ENCODE measurements around the gene ATE1. TPM values are rescaled to one million over a fixed set of nuclear protein-coding genes. Genes with fewer than 3 reads are reported as not detected.

Gene ATE1
- total and polyA plus RNA-seq, 2 of the 4 experiments (the other 2 are of a cell fraction), result 6.4 to 27.8 TPM

DNA sequence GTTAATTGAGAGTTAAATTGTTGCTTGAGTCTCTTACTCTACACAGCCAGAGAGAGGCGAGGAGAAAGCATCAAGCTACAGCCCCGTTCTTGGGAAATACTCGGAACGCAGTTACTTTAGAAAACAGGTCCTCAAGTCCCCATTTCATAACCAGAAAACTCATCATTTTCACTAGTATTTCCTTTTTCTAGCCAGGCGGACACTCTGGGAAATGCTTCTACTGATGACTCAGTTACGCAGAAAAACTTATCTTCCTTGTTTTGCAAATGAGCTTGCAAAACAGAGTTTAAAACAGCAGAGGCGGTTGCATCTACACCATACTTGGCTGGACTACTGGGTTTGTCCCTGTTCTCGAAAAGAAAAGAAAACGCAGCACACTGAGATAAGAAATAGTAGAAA lies 218.2 kb downstream of the ATE1 start:
- no peak for ATAC-seq (ENCODE audit: low read depth)

More for the DNA sequence above, 218.2 kb downstream of the ATE1 start:
- no peak overlapping the region for H2AFZ ChIP-seq (replicated peaks; ENCODE audit: low read length, poor library complexity)
- no peak overlapping the region for H4K8ac ChIP-seq (ENCODE audit: low read depth in 2 of 2, low read length in 2 of 2)
- H3K27ac ChIP-seq (ENCODE audit: insufficient read depth, low read length), result no peak overlapping the region
- H2BK15ac ChIP-seq (ENCODE audit: low read depth, low read length), result no peak overlapping the region
- H3K36me3 ChIP-seq (ENCODE audit: control insufficient read depth, insufficient read depth, low read length), result no peaks in the 10 kb centered on the region
- H2BK120ac ChIP-seq (ENCODE audit: low read depth, low read length), result no peak overlapping the region
- CTCF ChIA-PET, result no interaction called here
- TF ChIP-seq, protein P1, sequence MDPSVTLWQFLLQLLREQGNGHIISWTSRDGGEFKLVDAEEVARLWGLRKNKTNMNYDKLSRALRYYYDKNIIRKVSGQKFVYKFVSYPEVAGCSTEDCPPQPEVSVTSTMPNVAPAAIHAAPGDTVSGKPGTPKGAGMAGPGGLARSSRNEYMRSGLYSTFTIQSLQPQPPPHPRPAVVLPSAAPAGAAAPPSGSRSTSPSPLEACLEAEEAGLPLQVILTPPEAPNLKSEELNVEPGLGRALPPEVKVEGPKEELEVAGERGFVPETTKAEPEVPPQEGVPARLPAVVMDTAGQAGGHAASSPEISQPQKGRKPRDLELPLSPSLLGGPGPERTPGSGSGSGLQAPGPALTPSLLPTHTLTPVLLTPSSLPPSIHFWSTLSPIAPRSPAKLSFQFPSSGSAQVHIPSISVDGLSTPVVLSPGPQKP (IDR thresholded peaks at IDR 0.05; ENCODE audit: borderline replicate concordance, low read depth, low read length), result no peak
- no peak for TF ChIP-seq RAD21 (IDR thresholded peaks at IDR 0.05; ENCODE audit: low read length)
- TF ChIP-seq CEBPB (IDR thresholded peaks at IDR 0.05; ENCODE audit: low read depth, low read length), result no peak
- TF ChIP-seq, protein P2, sequence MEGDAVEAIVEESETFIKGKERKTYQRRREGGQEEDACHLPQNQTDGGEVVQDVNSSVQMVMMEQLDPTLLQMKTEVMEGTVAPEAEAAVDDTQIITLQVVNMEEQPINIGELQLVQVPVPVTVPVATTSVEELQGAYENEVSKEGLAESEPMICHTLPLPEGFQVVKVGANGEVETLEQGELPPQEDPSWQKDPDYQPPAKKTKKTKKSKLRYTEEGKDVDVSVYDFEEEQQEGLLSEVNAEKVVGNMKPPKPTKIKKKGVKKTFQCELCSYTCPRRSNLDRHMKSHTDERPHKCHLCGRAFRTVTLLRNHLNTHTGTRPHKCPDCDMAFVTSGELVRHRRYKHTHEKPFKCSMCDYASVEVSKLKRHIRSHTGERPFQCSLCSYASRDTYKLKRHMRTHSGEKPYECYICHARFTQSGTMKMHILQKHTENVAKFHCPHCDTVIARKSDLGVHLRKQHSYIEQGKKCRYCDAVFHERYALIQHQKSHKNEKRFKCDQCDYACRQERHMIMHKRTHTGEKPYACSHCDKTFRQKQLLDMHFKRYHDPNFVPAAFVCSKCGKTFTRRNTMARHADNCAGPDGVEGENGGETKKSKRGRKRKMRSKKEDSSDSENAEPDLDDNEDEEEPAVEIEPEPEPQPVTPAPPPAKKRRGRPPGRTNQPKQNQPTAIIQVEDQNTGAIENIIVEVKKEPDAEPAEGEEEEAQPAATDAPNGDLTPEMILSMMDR (conservative IDR thresholded peaks at IDR 0.05; ENCODE audit: low read depth, low read length), result no peak
- no peak for TF ChIP-seq RCOR1 (IDR thresholded peaks at IDR 0.05; ENCODE audit: insufficient replicate concordance, low read length)
- TF ChIP-seq POLR2A (IDR thresholded peaks at IDR 0.05; ENCODE audit: low read depth, low read length), result no peak
- TF ChIP-seq RFX5 (IDR thresholded peaks at IDR 0.05; ENCODE audit: low read depth, low read length), result no peak
- TF ChIP-seq SMC3 (IDR thresholded peaks at IDR 0.05; ENCODE audit: low read depth, low read length), result no peak
- TF ChIP-seq CHD1 (IDR thresholded peaks at IDR 0.05; ENCODE audit: low read depth, low read length), result no peak
- no peak for TF ChIP-seq FOS (IDR thresholded peaks at IDR 0.05; ENCODE audit: low read depth, low read length)
- TF ChIP-seq MXI1 (IDR thresholded peaks at IDR 0.05; ENCODE audit: borderline replicate concordance, low read depth, low read length), result no peak
- TF ChIP-seq NFE2L2 (IDR thresholded peaks at IDR 0.05; ENCODE audit: low read depth, low read length), result no peak
- TF ChIP-seq MAZ (IDR thresholded peaks at IDR 0.05; ENCODE audit: borderline replicate concordance, low read depth, low read length), result no peak
- TF ChIP-seq MAFK (IDR thresholded peaks at IDR 0.05; ENCODE audit: low read depth, low read length), result no peak
- TF ChIP-seq BHLHE40 (IDR thresholded peaks at IDR 0.05; ENCODE audit: low read depth, low read length), result no peak
- TF ChIP-seq, protein P3, sequence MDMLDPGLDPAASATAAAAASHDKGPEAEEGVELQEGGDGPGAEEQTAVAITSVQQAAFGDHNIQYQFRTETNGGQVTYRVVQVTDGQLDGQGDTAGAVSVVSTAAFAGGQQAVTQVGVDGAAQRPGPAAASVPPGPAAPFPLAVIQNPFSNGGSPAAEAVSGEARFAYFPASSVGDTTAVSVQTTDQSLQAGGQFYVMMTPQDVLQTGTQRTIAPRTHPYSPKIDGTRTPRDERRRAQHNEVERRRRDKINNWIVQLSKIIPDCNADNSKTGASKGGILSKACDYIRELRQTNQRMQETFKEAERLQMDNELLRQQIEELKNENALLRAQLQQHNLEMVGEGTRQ (IDR thresholded peaks at IDR 0.05; ENCODE audit: low read depth, low read length), result no peak
- DNase-seq, result no peak
- H4K91ac ChIP-seq (ENCODE audit: insufficient read depth, low read depth, low read length), result no peak overlapping the region
- intact Hi-C loops (cut with micrococcal nuclease) (no loop called here), in situ Hi-C loops (cut with MboI; ENCODE audit: low sequenced_read_pairs) (no loop called here), dilution Hi-C loops (cut with HindIII; ENCODE audit: low sequenced_read_pairs, unreplicated experiment) (no loop called here)
- H2BK20ac ChIP-seq (ENCODE audit: low read depth, low read length), result no peak overlapping the region
- no peak overlapping the region for H2AK9ac ChIP-seq (replicated peaks; ENCODE audit: low read depth, low read length, poor library complexity)
- no peak overlapping the region for H2AK5ac ChIP-seq (ENCODE audit: low read depth, low read length)
- H3K9ac ChIP-seq (ENCODE audit: low read depth, low read length), result no peak overlapping the region
- WGBS, 2 experiments (ENCODE audit: extremely low coverage in 2 of 2, insufficient read length in 1 of 2), result 90% methylated on average over 2 of the region's 9 CpGs; no CpG with 5 or more reads in 1 of the 2 experiments
- H3K4me3 ChIP-seq (ENCODE audit: insufficient read depth, low read depth, low read length), result no peak overlapping the region
- H3K27me3 ChIP-seq (ENCODE audit: control insufficient read depth, insufficient read depth, low read length), result no peaks in the 10 kb centered on the region
- H4K20me1 ChIP-seq (ENCODE audit: insufficient read depth, low read length), result no peaks in the 10 kb centered on the region
- H4K5ac ChIP-seq (ENCODE audit: low read depth, low read length), result no peak overlapping the region
- H3K18ac ChIP-seq (ENCODE audit: low read depth, low read length), result no peak overlapping the region
- H2BK5ac ChIP-seq (ENCODE audit: low read depth, low read length, poor library complexity, severe bottlenecking), result no peak overlapping the region
- no peak overlapping the region for H3K4ac ChIP-seq (ENCODE audit: low read depth, low read length)
- H3K56ac ChIP-seq (ENCODE audit: extremely low read depth, insufficient read depth, low read length), result no peak overlapping the region
- no peak overlapping the region for H3K4me2 ChIP-seq (ENCODE audit: low read depth, low read length)
- no peaks in the 10 kb centered on the region for H3K4me1 ChIP-seq (ENCODE audit: control insufficient read depth, insufficient read depth, low read length)
- H3K9me1 ChIP-seq (ENCODE audit: insufficient read depth, low read length), result no peaks in the 10 kb centered on the region
- BruUV-seq (replicated peaks), result no TSS peak
- no peak overlapping the region for H3K14ac ChIP-seq (replicated peaks; ENCODE audit: low read depth, low read length)
- H3K79me1 ChIP-seq (ENCODE audit: low read depth in 1 of 2, low read length in 2 of 2), result no peaks in the 10 kb centered on the region
- no peaks in the 10 kb centered on the region for H3K9me3 ChIP-seq (ENCODE audit: control insufficient read depth, insufficient read depth, low read length)
- H3K23ac ChIP-seq (ENCODE audit: low read depth, low read length), result no peak overlapping the region
- POLR2A ChIA-PET (ENCODE audit: unreplicated experiment), result no interaction called here
